Neutrophil (primary cell): ENCODE data around the gene NMNAT2.

Source experiments
- H3K27ac ChIP-seq: fragments of 200-600 bp; sonication (generic); 2 replicates; pipeline ENCODE4 v1.5.1; 2016; ENCODE audit warnings: mild to moderate bottlenecking, moderate library complexity
- H3K27me3 ChIP-seq: fragments of 200-600 bp; sonication (generic); 2 replicates; pipeline ENCODE4 v1.6.0; 2016; ENCODE audit warnings: mild to moderate bottlenecking
- H3K36me3 ChIP-seq: fragments of 200-600 bp; sonication (generic); 2 replicates; pipeline ENCODE4 v1.5.1; 2017
- H3K4me1 ChIP-seq, 2 experiments: fragments of 200-600 bp in 1 of 2; sonication (generic) in 1 of 2; 1 replicate in 1 of 2; 2 replicates in 1 of 2; pipeline versions ENCODE4 v1.5.1 to v1.6.1; 2013 to 2016; ENCODE audit warnings: low read depth in 1 of 2, low read length in 1 of 2, mild to moderate bottlenecking in 1 of 2, moderate library complexity in 1 of 2; ENCODE audit not compliant: control insufficient read depth in 1 of 2, insufficient read depth in 1 of 2
- H3K4me3 ChIP-seq, 2 experiments: fragments of 200-600 bp in 1 of 2; sonication (generic) in 1 of 2; 1 replicate in 1 of 2; 2 replicates in 1 of 2; pipeline ENCODE4 v1.5.1; 2013 to 2016; ENCODE audit warnings: low read depth in 1 of 2, low read length in 1 of 2, mild to moderate bottlenecking in 1 of 2, moderate library complexity in 1 of 2
- H3K9me3 ChIP-seq: fragments of 200-600 bp; sonication (generic); 2 replicates; pipeline ENCODE4 v1.5.1; 2016
- CTCF ChIP-seq: fragments of 200-600 bp; sonication (generic); IDR thresholded peaks from 2 replicates; pipeline ENCODE4 v1.5.1; 2016; ENCODE audit warnings: antibody characterized with exemption

Gene NMNAT2

DNA sequence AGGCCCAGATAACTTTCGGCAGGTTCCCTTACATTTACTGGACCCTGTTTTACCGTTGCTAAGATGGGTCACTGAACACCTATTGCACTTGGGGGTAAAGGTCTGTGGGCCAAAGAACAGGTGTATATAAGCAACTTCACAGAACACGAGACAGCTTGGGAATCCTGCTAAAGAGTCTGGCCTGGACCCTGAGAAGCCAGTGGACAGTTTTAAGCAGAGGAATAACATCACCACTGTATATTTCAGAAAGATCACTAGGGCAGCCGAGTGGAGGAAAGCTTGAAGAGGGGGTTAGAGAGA is 177.7 kb downstream of the NMNAT2 start:
- peaks cover 42 to 47% of the 10 kb centered on the region in 2 experiments for H3K4me1 ChIP-seq
- H3K27me3 ChIP-seq, result no peaks in the 10 kb centered on the region
- TF ChIP-seq CTCF, result no peak
- no peak overlapping the region for H3K27ac ChIP-seq
- no peaks in the 10 kb centered on the region for H3K36me3 ChIP-seq
- no peaks in the 10 kb centered on the region for H3K9me3 ChIP-seq
- H3K4me3 ChIP-seq, result no peak overlapping the region

DNA sequence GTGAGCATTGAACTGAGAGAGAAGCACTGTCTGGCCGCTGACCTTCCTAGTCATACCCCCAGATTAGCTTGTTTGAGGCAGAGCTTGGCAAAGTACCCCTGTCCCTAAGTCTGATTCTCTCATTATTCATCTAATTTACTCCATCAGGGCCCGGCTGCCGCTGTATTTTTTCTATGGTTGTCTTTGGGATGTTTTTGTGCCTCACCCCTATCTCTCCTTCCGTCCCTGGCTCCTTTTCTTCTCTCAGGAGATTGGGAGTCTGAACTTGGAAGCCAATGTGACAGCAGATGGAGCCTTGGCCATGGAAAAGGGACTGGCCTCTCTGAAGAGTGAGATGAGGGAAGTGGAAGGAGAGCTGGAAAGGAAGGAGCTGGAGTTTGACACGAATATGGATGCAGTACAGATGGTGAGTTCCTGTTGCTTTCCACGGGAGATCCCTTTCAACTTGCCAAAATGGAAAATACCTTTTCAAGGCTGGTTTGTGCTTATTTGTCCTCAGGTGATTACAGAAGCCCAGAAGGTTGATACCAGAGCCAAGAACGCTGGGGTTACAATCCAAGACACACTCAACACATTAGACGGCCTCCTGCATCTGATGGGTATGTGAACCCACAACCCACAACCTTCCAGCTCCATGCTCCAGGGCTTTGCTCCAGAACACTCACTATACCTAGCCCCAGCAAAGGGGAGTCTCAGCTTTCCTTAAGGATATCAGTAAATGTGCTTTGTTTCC is 178.2 kb downstream of the NMNAT2 start:
- no peak overlapping the region for H3K4me3 ChIP-seq
- no peak for TF ChIP-seq CTCF
- no peaks in the 10 kb centered on the region for H3K27me3 ChIP-seq
- H3K9me3 ChIP-seq, result no peaks in the 10 kb centered on the region
- H3K36me3 ChIP-seq, result no peaks in the 10 kb centered on the region
- H3K27ac ChIP-seq, result no peak overlapping the region
- peaks cover 37 to 41% of the 10 kb centered on the region in 2 experiments for H3K4me1 ChIP-seq

DNA sequence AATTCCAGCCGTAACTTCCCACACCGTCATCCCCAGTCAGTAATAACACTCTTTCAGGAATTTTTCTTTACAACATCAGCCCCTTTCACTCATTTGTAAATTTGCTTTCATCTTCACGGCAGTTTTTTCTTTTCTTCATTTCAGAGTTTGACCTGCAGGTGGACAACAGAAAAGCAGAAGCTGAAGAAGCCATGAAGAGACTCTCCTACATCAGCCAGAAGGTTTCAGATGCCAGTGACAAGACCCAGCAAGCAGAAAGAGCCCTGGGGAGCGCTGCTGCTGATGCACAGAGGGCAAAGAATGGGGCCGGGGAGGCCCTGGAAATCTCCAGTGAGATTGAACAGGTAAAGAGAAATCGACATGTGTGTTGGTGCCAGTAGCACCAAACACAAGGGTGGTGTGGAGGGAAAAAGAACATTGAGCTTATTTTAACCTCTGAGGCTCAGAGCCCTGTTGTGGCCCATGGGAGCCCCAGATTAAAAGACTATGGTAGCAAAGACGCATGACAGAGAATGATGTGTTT is 178.9 kb downstream of the NMNAT2 start:
- peaks cover 30 to 35% of the 10 kb centered on the region in 2 experiments for H3K4me1 ChIP-seq
- no peaks in the 10 kb centered on the region for H3K36me3 ChIP-seq
- H3K9me3 ChIP-seq, result no peaks in the 10 kb centered on the region
- H3K27me3 ChIP-seq, result no peaks in the 10 kb centered on the region
- TF ChIP-seq CTCF, result no peak
- H3K27ac ChIP-seq, result no peak overlapping the region
- H3K4me3 ChIP-seq, result no peak overlapping the region

DNA sequence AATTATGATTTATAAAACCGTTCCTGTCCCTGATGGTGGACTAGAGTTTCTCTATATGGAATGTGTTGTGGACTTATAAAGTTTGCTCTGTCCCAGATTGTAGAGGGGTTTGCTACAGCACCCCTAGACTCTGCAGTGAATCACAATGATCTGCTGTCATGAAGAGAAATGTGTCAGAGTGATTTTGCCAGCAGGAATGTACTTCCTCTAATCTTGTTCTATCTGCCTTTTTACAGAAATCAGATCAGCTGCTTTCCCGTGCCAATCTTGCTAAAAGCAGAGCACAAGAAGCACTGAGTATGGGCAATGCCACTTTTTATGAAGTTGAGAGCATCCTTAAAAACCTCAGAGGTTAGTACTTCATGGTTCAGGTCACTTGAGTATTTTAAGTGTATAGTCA is 180.1 kb downstream of the NMNAT2 start:
- no peak for TF ChIP-seq CTCF
- H3K4me3 ChIP-seq, result no peak overlapping the region
- no peak overlapping the region for H3K27ac ChIP-seq
- no peaks in the 10 kb centered on the region for H3K9me3 ChIP-seq
- H3K4me1 ChIP-seq, result peaks cover 18 to 23% of the 10 kb centered on the region in 2 experiments
- no peaks in the 10 kb centered on the region for H3K27me3 ChIP-seq
- H3K36me3 ChIP-seq, result no peaks in the 10 kb centered on the region

DNA sequence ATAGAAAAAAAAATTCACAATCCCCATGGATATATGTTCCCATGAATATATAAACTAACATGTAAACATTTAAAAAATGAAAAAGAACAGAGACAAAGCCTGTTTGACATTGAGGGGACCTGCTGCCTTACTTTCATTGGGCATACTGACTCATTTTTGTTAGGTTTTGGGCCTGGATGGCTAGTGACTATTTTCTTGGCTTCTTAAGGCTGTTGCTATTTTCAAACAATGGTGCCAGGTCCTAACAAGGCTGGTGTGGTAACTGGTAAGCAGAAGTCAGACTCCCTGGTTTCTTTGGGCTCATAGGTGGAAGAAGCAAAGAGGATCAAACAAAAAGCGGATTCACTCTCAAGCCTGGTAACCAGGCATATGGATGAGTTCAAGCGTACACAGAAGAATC is 181.1 kb downstream of the NMNAT2 start:
- H3K4me3 ChIP-seq, result no peak overlapping the region
- H3K27ac ChIP-seq, result no peak overlapping the region
- no peaks in the 10 kb centered on the region for H3K9me3 ChIP-seq
- peaks cover 9 to 12% of the 10 kb centered on the region in 2 experiments for H3K4me1 ChIP-seq
- H3K36me3 ChIP-seq, result no peaks in the 10 kb centered on the region
- no peaks in the 10 kb centered on the region for H3K27me3 ChIP-seq
- no peak for TF ChIP-seq CTCF
